ACC112 (cell line): Measurements from ENCODE around the gene DSCAML1.

Experiments
- H2AFZ ChIP-seq: fragments of 200-600 bp; sonication (generic); one replicate; pipeline ENCODE4 v1.6.0; 2017; ENCODE audit warnings: antibody characterized with exemption, low read length; ENCODE audit not compliant: unreplicated experiment
- H3K27ac ChIP-seq: fragments of 200-600 bp; sonication (generic); 2 replicates; pipeline ENCODE4 v1.5.1; 2014; ENCODE audit warnings: low read depth, mild to moderate bottlenecking, antibody characterized with exemption, low read length, moderate library complexity
- H3K27me3 ChIP-seq: fragments of 200-600 bp; sonication (generic); 2 replicates; pipeline ENCODE4 v1.6.1; 2014; ENCODE audit warnings: mild to moderate bottlenecking, antibody characterized with exemption, low read length, moderate library complexity, mixed read lengths; ENCODE audit not compliant: insufficient read depth
- H3K36me3 ChIP-seq: fragments of 200-600 bp; sonication (generic); 2 replicates; pipeline ENCODE4 v1.6.1; 2016; ENCODE audit warnings: mild to moderate bottlenecking, antibody characterized with exemption, low read length, moderate library complexity, mixed read lengths; ENCODE audit not compliant: insufficient read depth
- H3K4me1 ChIP-seq: fragments of 200-600 bp; sonication (generic); one replicate; pipeline ENCODE4 v1.6.1; 2016; ENCODE audit warnings: low read length, mixed read lengths; ENCODE audit not compliant: insufficient read depth, unreplicated experiment, control insufficient read depth
- H3K4me3 ChIP-seq: fragments of 200-600 bp; sonication (generic); 2 replicates; pipeline ENCODE4 v1.5.1; 2014; ENCODE audit warnings: mild to moderate bottlenecking, low read depth, low read length
- H3K79me2 ChIP-seq: fragments of 200-600 bp; sonication (generic); one replicate; pipeline ENCODE4 v1.6.0; 2016; ENCODE audit warnings: low read length; ENCODE audit not compliant: control insufficient read depth, unreplicated experiment, insufficient read depth

The DSCAML1 gene

DNA sequence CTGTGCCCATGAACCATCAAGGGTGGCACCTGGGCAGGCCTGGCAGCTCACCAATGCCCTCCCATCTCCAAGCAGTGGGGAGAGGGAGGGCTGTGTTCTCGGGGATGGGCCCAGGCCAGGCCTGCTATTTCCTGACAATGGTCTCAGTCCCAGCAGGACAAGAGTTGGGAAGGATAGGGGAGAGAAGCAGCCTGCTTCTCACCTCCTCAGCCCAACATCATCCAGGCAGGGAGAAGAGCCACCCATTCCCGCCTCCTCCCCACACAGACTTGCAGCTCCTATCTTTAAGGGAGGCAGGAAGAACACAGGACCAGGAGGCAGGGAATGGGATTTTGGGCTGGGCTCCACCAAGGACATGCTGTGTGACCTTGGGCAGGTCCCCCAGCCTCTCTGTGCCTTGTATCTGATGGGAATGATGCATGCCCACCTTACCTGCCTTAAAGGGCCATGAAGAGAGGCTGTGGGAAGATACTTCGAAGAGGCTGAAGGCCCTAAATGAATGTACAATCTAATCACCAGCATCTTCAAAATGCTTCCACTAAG, 108.7 kb downstream of the DSCAML1 start:
- H3K4me3 ChIP-seq: no peak overlapping the region
- H3K36me3 ChIP-seq: no peaks in the 10 kb centered on the region
- H3K27me3 ChIP-seq: peaks cover 73% of the 10 kb centered on the region
- H3K4me1 ChIP-seq: no peaks in the 10 kb centered on the region
- no peak overlapping the region for H3K27ac ChIP-seq
- H2AFZ ChIP-seq: no peak overlapping the region
- no peaks in the 10 kb centered on the region for H3K79me2 ChIP-seq

DNA sequence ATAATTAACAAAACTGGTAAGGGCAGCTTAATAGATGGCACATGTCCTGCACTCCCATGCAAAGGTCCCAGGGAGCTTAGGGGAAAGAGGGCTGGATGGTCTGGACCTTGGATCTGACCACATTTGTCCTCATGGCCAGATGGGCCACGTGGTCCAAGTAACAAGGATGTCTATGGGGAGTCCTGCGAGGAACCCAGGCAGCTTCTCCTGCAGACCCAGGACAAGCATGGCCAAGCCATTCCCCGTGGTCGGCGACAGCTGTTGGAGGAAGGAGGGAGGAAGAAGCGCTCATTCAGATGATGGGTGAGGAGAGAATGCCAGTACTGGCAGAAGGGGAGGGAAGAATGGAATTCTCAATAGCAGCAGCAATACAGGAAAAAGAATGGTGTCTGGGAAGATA, 109.2 kb downstream of the DSCAML1 start:
- no peak overlapping the region for H3K4me3 ChIP-seq
- no peaks in the 10 kb centered on the region for H3K79me2 ChIP-seq
- no peaks in the 10 kb centered on the region for H3K4me1 ChIP-seq
- H3K27ac ChIP-seq: no peak overlapping the region
- H2AFZ ChIP-seq: no peak overlapping the region
- peaks cover 73% of the 10 kb centered on the region for H3K27me3 ChIP-seq
- no peaks in the 10 kb centered on the region for H3K36me3 ChIP-seq

DNA sequence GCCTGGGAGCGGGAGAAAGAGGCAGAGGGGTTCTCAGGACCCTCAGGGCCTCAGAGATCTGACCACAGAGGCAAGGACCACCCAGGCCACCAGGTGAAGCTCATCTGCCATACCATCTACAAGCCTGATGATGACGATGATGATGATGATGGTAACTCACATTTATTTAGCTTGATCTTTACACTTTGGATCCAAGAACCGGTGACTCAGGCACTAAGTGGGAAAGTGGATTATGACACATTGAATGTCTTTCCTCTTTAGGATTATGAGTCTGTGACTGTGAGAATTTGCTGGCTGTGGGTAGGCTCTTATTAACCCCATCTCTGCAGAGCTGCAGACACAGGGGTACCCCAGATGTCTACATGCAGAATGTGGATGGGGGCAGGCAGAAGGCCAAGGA, 110.3 kb downstream of the DSCAML1 start:
- Histone ChIP-seq H3K27ac (no peak overlapping the region), H3K36me3 (no peaks in the 10 kb centered on the region), H3K4me3 (no peak overlapping the region), H2AFZ (no peak overlapping the region), H3K79me2 (no peaks in the 10 kb centered on the region), H3K4me1 (no peaks in the 10 kb centered on the region), H3K27me3 (peaks cover 71% of the 10 kb centered on the region)

DNA sequence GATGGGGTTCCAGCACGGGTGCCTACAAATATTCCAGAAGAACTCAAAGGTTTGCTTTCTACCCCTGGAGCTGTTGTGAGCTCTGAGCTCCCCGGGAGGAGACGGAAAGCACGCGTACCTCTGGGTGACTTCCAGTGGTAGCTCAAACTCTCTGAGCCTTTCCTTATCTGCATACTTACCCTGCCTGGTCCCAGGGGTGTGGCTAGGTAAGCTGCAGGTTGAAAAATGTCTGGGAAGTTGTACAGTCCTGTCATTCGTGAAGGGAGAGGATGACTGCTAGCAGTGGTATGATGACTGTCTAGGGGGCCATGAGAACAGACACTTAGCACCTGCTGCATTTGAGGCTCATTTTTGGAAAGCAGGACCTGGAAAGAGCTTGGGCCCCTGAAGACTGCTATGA, 111.5 kb downstream of the DSCAML1 start:
- no peak overlapping the region for H3K4me3 ChIP-seq
- no peaks in the 10 kb centered on the region for H3K4me1 ChIP-seq
- H3K36me3 ChIP-seq: no peaks in the 10 kb centered on the region
- H3K79me2 ChIP-seq: no peaks in the 10 kb centered on the region
- H3K27ac ChIP-seq: no peak overlapping the region
- H3K27me3 ChIP-seq: peaks cover 68% of the 10 kb centered on the region
- no peak overlapping the region for H2AFZ ChIP-seq

DNA sequence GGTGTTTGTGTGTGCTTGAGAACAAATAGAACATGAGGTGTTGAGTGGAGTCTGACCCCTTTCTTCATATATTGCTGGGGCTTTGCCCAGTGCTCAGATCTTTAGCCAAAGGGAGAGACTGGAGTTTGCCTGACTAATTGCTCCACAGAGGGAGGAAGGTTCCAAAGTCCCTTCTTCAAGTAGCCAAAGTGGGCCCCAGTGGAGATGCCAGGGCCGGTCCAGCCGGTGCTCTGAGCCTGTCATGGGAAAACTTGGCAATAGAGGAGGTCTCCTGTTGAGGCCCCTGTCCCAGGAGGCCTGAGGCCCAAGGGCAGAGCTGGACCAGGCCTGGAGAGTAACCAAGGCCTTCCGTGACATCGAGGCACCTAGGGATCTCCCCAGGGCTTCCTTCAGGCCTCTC, 112.3 kb downstream of the DSCAML1 start:
- Histone ChIP-seq H3K27ac (no peak overlapping the region), H3K36me3 (no peaks in the 10 kb centered on the region), H3K27me3 (peaks cover 67% of the 10 kb centered on the region), H3K4me1 (no peaks in the 10 kb centered on the region), H3K4me3 (no peak overlapping the region), H2AFZ (no peak overlapping the region), H3K79me2 (no peaks in the 10 kb centered on the region)

DNA sequence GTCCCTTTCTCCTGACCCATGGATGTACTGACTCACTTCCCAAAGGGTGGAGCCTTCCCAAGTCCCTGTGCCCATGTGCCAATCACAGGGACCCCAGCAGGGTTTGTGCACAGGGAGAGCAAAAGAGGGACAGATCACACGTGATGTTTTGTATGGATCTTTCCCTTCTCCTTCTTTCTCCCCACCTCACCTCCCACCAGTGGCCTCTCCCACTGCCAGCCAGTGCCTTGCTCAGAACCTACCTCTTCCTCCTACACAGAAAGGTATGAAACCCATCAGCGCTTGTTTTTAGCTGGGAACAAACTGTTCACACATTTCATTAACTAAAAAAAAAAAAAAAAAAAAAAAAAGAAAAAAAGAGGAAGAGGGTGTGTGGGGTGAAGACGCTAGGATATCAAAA, 112.9 kb downstream of the DSCAML1 start:
- H3K4me1 ChIP-seq: no peaks in the 10 kb centered on the region
- no peaks in the 10 kb centered on the region for H3K79me2 ChIP-seq
- peaks cover 66% of the 10 kb centered on the region for H3K27me3 ChIP-seq
- H3K4me3 ChIP-seq: no peak overlapping the region
- no peak overlapping the region for H3K27ac ChIP-seq
- H3K36me3 ChIP-seq: no peaks in the 10 kb centered on the region
- H2AFZ ChIP-seq: no peak overlapping the region

DNA sequence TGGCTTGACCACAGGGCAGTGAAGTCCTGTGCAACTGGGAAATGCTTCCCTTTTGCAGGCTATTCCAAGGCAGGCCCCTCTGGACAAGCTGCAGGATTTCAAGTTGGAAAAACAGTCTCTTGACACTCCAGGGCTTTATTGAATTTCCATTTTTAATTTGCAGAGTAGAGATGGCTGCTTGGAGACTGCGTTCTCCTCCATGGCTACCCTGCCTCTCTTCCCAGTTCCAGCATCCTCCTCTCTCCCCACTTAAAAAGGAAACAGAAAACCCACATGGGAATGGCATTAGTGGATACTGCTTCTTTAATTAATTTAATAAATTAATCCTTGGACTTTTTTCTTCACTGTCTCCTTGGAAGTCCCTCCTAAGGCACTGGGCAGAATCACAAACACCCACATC, 115.6 kb downstream of the DSCAML1 start:
- no peak overlapping the region for H3K27ac ChIP-seq
- H2AFZ ChIP-seq: no peak overlapping the region
- H3K79me2 ChIP-seq: no peaks in the 10 kb centered on the region
- H3K27me3 ChIP-seq: peaks cover 69% of the 10 kb centered on the region
- H3K36me3 ChIP-seq: no peaks in the 10 kb centered on the region
- no peaks in the 10 kb centered on the region for H3K4me1 ChIP-seq
- no peak overlapping the region for H3K4me3 ChIP-seq

DNA sequence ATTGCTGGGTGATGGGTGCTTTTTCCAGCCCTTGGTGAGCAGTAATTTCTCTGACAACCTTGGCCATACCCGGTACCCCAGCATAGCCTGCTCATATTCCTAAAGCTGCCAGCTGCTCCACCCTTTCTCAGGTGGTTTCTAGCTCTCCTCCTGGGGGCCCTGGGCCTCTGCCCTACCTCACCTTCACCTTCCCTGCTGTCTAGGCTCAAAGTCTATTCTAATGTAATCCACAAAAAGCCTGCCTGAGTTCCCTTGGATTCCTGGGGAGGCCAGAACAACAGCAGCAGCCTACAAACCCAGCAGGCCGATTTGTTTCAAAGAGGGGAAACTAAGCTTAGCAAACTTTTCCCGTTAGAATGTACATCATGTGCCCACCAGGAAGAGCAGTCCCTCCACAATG, 117.6 kb downstream of the DSCAML1 start:
- no peak overlapping the region for H3K4me3 ChIP-seq
- H3K4me1 ChIP-seq: no peaks in the 10 kb centered on the region
- H3K79me2 ChIP-seq: no peaks in the 10 kb centered on the region
- H3K27ac ChIP-seq: no peak overlapping the region
- no peak overlapping the region for H2AFZ ChIP-seq
- no peaks in the 10 kb centered on the region for H3K36me3 ChIP-seq
- peaks cover 79% of the 10 kb centered on the region for H3K27me3 ChIP-seq

DNA sequence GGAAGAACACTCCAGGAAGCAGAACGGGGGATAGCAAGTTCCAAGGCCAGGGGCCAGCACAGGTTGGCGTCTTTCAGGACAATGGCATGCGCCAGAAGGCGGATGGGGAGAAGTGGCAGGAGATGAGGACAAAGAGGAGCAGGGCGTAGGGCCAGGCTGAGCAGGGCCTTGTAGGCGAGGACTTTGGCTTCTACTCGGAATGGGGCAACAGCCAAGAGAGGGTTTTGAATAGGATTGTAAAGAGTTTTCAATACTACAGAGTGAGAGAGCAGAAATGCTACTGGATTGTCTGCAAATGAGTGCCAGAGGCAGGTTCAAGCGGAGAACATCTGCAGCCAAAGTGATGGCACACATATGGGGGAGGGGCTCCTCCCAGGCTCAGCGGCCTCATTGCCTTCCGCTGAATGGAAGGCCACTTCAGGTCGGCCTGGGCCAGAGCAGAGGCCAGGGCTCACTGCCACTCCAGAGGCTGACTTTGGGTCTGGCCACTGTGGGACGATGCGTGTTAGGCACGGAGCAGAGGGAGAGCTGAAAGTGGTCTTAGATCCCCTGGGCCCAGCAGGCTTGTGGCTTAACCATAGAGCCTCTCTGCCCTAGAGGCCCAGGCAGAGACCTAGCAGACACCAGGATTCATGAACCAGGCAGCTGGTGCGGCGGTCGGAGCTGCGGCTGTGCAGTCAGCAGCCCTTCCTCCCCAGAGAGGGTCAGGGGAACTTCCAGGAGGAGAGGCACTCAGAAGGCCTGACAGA, 118.2 kb downstream of the DSCAML1 start:
- Histone ChIP-seq H3K36me3 (no peaks in the 10 kb centered on the region), H3K79me2 (no peaks in the 10 kb centered on the region), H3K27me3 (peaks cover 82% of the 10 kb centered on the region), H2AFZ (no peak overlapping the region), H3K27ac (no peak overlapping the region), H3K4me1 (no peaks in the 10 kb centered on the region), H3K4me3 (no peak overlapping the region)

DNA sequence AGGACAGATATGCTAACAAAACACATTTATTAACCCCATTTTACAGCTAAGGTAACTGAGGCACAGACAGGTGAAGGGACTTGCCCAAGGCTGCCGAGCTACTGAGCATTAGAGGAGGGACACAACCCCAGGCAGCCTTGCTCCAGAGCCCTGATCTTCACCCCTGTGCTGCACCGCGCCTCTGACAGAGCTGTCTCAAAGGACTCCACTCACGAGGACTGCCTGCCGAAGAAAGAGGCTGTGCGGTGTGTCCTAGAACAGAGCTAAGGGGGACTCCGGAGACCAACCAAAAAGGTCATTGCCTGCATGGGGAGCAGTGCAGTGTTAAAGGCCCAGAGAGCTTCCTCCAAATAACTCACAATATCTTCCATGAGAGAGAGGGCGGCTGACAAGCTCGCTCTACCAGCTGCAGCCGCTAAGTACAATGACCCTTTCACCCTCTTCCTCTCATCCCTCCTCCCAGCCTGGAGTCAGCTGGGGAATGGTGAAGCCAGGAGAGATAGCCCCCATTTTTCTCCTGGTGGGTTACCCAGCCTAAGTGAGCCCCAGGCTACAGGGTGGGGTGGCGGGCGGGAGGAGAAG, 119.2 kb downstream of the DSCAML1 start:
- Histone ChIP-seq H2AFZ (no peak overlapping the region), H3K79me2 (no peaks in the 10 kb centered on the region), H3K27ac (no peak overlapping the region), H3K4me3 (no peak overlapping the region), H3K27me3 (peaks cover 82% of the 10 kb centered on the region), H3K4me1 (no peaks in the 10 kb centered on the region), H3K36me3 (no peaks in the 10 kb centered on the region)

DNA sequence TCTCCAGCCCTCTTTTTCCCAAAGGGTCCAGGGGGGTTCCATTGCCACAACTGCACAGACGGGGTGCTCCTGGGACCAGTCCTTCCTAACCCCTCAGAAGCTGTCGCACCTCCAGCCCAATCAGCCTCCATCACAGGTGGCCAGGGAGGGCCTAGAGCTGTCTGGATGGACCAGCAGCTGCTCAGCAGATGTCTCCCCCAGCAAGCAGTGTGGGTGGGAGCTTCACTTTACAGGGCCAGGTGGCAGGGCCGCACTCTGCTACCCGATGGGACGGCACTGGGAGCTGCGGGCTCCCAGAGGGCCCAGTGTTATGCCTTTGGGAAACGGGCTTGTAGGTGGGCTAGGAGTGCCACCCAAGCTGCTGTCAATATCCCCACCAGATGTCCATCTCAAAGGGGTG, 120.5 kb downstream of the DSCAML1 start:
- Histone ChIP-seq H3K27me3 (peaks cover 84% of the 10 kb centered on the region), H2AFZ (no peak overlapping the region), H3K27ac (no peak overlapping the region), H3K79me2 (no peaks in the 10 kb centered on the region), H3K36me3 (no peaks in the 10 kb centered on the region), H3K4me1 (no peaks in the 10 kb centered on the region), H3K4me3 (no peak overlapping the region)
